Gastrocnemius medialis (tissue), 4 donors: Measurements from ENCODE around the gene PDE5A. TPM values are rescaled to one million over a fixed set of nuclear protein-coding genes. Genes with fewer than 3 reads are reported as not detected.

ENCODE experiments used
- ATAC-seq, 2 donors: fragments of 150-250 bp; one replicate each; pipeline ENCODE4 v1.9.1; 2016
- DNase-seq, 2 donors: peaks; one replicate each; pipeline ENCODE4 v3.0.0-alpha.2; 2019
- H3K27ac ChIP-seq, 4 donors: fragments of 200-600 bp; sonication (generic); 1 replicate in 1 of 4; 2 replicates in 3 of 4; pipeline ENCODE4 v1.5.1; 2016 to 2018; ENCODE audit warnings: mild to moderate bottlenecking in 2 of 4, moderate library complexity in 1 of 4
- H3K27me3 ChIP-seq, 3 donors: fragments of 200-600 bp; sonication (generic) in 2 of 3; 1 replicate in 1 of 3; 2 replicates in 2 of 3; pipeline versions ENCODE4 v1.5.1 to v1.6.0; 2016 to 2019; ENCODE audit warnings: mild to moderate bottlenecking in 1 of 3, moderate library complexity in 1 of 3
- H3K36me3 ChIP-seq, 2 donors: fragments of 200-600 bp; sonication (generic) in 1 of 2; one replicate each; pipeline ENCODE4 v1.5.1; 2017 to 2018
- H3K4me1 ChIP-seq, 2 donors: fragments of 200-600 bp; sonication (generic) in 1 of 2; one replicate each; pipeline ENCODE4 v1.5.1; 2016 to 2017; ENCODE audit warnings: mild to moderate bottlenecking in 2 of 2
- H3K4me3 ChIP-seq, 4 donors: fragments of 200-600 bp; sonication (generic) in 3 of 4; 1 replicate in 1 of 4; 2 replicates in 3 of 4; pipeline ENCODE4 v1.5.1; 2016 to 2019; ENCODE audit warnings: mild to moderate bottlenecking in 2 of 4
- H3K9me3 ChIP-seq, 3 donors: fragments of 200-600 bp; sonication (generic) in 2 of 3; 1 replicate in 1 of 3; 2 replicates in 2 of 3; pipeline ENCODE4 v1.5.1; 2016 to 2019
- CTCF ChIP-seq, 5 experiments: fragments of 450-650 bp in 3 of 5; fragments of 200-600 bp in 2 of 5; sonication (generic) in 2 of 5; IDR thresholded peaks in 4 of 5; conservative IDR thresholded peaks in 1 of 5; 1 replicate in 4 of 5; 2 replicates in 1 of 5; pipeline ENCODE4 v1.5.1; 2016 to 2019; ENCODE audit warnings: antibody characterized with exemption in 5 of 5, mild to moderate bottlenecking in 3 of 5, moderate library complexity in 3 of 5
- POLR2A ChIP-seq, 2 donors: fragments of 450-650 bp; IDR thresholded peaks; one replicate each; pipeline ENCODE4 v1.6.1; 2017; ENCODE audit warnings: antibody characterized with exemption in 2 of 2, mild to moderate bottlenecking in 2 of 2, moderate library complexity in 2 of 2
- in situ Hi-C, 4 donors: fragments of 200-750 bp; cut with MboI; loops; one replicate each; pipeline versions ENCODE4 v1.15.0 to v1.8.0; 2017; ENCODE audit warnings: low sequenced_read_pairs in 4 of 4
- intact Hi-C: fragments of 100-400 bp; cut with DNase I; formaldehyde crosslinking; loops from one replicate; pipeline ENCODE4 v1.15.1; 2023; ENCODE audit warnings: low total_unique reads
- total RNA-seq, 4 donors: library from RNA; depleted of rRNA; stranded (reverse); fragments of >200 nt; gene quantifications; one replicate each; pipeline versions ENCODE4 v1.1.0 to v1.2.3, GENCODE V29; 2016

The PDE5A gene
- total RNA-seq, 4 donors from 2014 or later = 5.5 to 9.9 (median 6.0) TPM

GRCh38 chr4:119543779-119544178, 84.8 kb downstream of the PDE5A start:
- H3K27me3 ChIP-seq = no peaks in the 10 kb centered on the region
- H3K36me3 ChIP-seq = peaks cover 0 to 16% of the 10 kb centered on the region in 2 donors
- intact Hi-C loops (no loop called here), in situ Hi-C loops (no loop called here)
- ATAC-seq = no peak
- DNase-seq = no peak
- peaks cover 3 to 6% of the 10 kb centered on the region in 2 donors for H3K4me1 ChIP-seq
- H3K27ac ChIP-seq = peak overlapping the region; percentile 39 to 58 (median 49)
- no peak for TF ChIP-seq CTCF (IDR thresholded peaks at IDR 0.05 in 4 of 5, conservative IDR thresholded peaks at IDR 0.05 in 1 of 5)
- TF ChIP-seq POLR2A (IDR thresholded peaks at IDR 0.05) = no peak
- no peaks in the 10 kb centered on the region for H3K9me3 ChIP-seq
- H3K4me3 ChIP-seq = no peak overlapping the region

DNA sequence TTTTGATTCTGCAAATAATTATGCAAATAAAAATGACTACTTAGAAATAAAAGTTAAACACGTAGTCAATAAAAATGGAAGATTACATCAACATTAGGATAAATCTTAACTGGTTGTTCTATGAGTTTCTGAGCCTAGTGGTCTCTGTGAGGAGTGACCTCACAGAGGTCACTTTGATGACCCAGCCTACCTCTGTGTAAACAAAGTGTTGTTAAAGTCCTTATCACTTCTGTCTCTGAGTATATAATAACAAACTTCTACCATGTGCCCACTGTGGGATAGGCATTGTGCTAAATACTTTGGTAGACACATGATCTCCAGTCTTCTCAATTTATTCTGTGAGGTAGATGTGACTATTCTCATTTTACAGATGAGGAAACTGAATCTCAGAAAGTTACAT, 85.4 kb downstream of the PDE5A start:
- DNase-seq (no peak), ATAC-seq (no peak)
- in situ Hi-C loops (no loop called here), intact Hi-C loops (no loop called here)
- Histone ChIP-seq H3K36me3 (peaks cover 0 to 16% of the 10 kb centered on the region in 2 donors), H3K27me3 (no peaks in the 10 kb centered on the region), H3K4me3 (no peak overlapping the region), H3K27ac (peak overlapping the region; percentile 39 to 58 (median 49)), H3K4me1 (peaks cover 3 to 6% of the 10 kb centered on the region in 2 donors), H3K9me3 (no peaks in the 10 kb centered on the region)
- TF ChIP-seq POLR2A (IDR thresholded peaks at IDR 0.05) (no peak), CTCF (IDR thresholded peaks at IDR 0.05 in 4 of 5, conservative IDR thresholded peaks at IDR 0.05 in 1 of 5) (no peak)

- no peaks in the 10 kb centered on the region for H3K27me3 ChIP-seq
- ATAC-seq (no peak), DNase-seq (no peak)
- no peak overlapping the region for H3K27ac ChIP-seq
- no peaks in the 10 kb centered on the region for H3K9me3 ChIP-seq
- H3K4me3 ChIP-seq = no peak overlapping the region
- intact Hi-C loops (no loop called here), in situ Hi-C loops (no loop called here)
- peaks cover 3 to 6% of the 10 kb centered on the region in 2 donors for H3K4me1 ChIP-seq
- H3K36me3 ChIP-seq = peaks cover 0 to 16% of the 10 kb centered on the region in 2 donors
- TF ChIP-seq CTCF (IDR thresholded peaks at IDR 0.05 in 4 of 5, conservative IDR thresholded peaks at IDR 0.05 in 1 of 5) (no peak), POLR2A (IDR thresholded peaks at IDR 0.05) (no peak)
Measured at GRCh38 chr4:119540249-119540648, 88.4 kb downstream of the PDE5A start.

GRCh38 chr4:119537586-119537985, 91.0 kb downstream of the PDE5A start:
- TF ChIP-seq POLR2A (IDR thresholded peaks at IDR 0.05) = no peak
- TF ChIP-seq CTCF (IDR thresholded peaks at IDR 0.05 in 4 of 5, conservative IDR thresholded peaks at IDR 0.05 in 1 of 5) = no peak
- no peak overlapping the region for H3K4me3 ChIP-seq
- ATAC-seq (no peak), DNase-seq (no peak)
- peaks cover 0 to 16% of the 10 kb centered on the region in 2 donors for H3K36me3 ChIP-seq
- no peaks in the 10 kb centered on the region for H3K27me3 ChIP-seq
- H3K27ac ChIP-seq = no peak overlapping the region
- intact Hi-C loops (no loop called here), in situ Hi-C loops (no loop called here)
- no peaks in the 10 kb centered on the region for H3K9me3 ChIP-seq
- no peaks in the 10 kb centered on the region for H3K4me1 ChIP-seq
